IMR-90 (cell line): ENCODE measurements around the gene MALAT1. TPM values are rescaled to one million over a fixed set of nuclear protein-coding genes. Genes with fewer than 3 reads are reported as not detected.
A peak's percentile ranks its signal among the peaks of the same experiment; 100 is the strongest.

Experiments
- ATAC-seq: fragments of 200-7000 bp; cut with Tn5 transposase; 2 replicates; pipeline ENCODE4 v1.9.1; 2020; ENCODE audit warnings: low read depth, mild to moderate bottlenecking, moderate library complexity
- BruUV-seq: library from RNA; stranded (reverse); fragments of 400-500 nt; replicated peaks from 2 replicates; lab custom pipeline; 2021; lab: Mats Ljungman, UMichigan
- CTCF ChIA-PET: fragments of 300-600 bp; formaldehyde crosslinking; extraction: SDS; loops from one replicate; lab custom pipeline; 2021; ENCODE audit warnings: antibody characterized with exemption; lab: Yijun Ruan, JAX
- POLR2A ChIA-PET: fragments of 300-600 bp; sonication (Branson Sonifier 250); formaldehyde crosslinking; loops from one replicate; lab custom pipeline; 2022; ENCODE audit warnings: antibody characterized with exemption; ENCODE audit not compliant: unreplicated experiment; lab: Charles Lee
- DNase-seq: peaks from one replicate; pipeline ENCODE4 v3.0.0; 2013
- H2AFZ ChIP-seq: replicated peaks from 2 replicates; pipeline ENCODE3; 2013; ENCODE audit warnings: low read length, mild to moderate bottlenecking; ENCODE audit not compliant: poor library complexity
- H2AK5ac ChIP-seq: 2 replicates; pipeline ENCODE4 v1.6.1; 2013; ENCODE audit warnings: low read depth, low read length, inconsistent platforms
- H2AK9ac ChIP-seq: replicated peaks from 2 replicates; pipeline ENCODE3; 2013; ENCODE audit warnings: mild to moderate bottlenecking, low read depth, low read length, moderate library complexity; ENCODE audit not compliant: poor library complexity
- H2BK120ac ChIP-seq: 2 replicates; pipeline ENCODE4 v1.6.1; 2013; ENCODE audit warnings: low read depth, low read length, inconsistent platforms
- H2BK15ac ChIP-seq: 3 replicates; pipeline ENCODE4 v1.6.1; 2013; ENCODE audit warnings: low read depth, low read length, inconsistent platforms
- H2BK20ac ChIP-seq: 2 replicates; pipeline ENCODE4 v1.6.1; 2013; ENCODE audit warnings: low read depth, mild to moderate bottlenecking, inconsistent platforms, low read length, moderate library complexity
- H2BK5ac ChIP-seq: 2 replicates; pipeline ENCODE4 v1.6.1; 2013; ENCODE audit warnings: mild to moderate bottlenecking, low read depth, low read length, inconsistent platforms; ENCODE audit not compliant: poor library complexity, severe bottlenecking
- H3K14ac ChIP-seq: replicated peaks from 2 replicates; pipeline ENCODE4 v1.6.1; 2013; ENCODE audit warnings: low read depth, low read length, inconsistent platforms
- H3K18ac ChIP-seq: 2 replicates; pipeline ENCODE4 v1.6.1; 2013; ENCODE audit warnings: low read depth, low read length, control low read depth
- H3K23ac ChIP-seq: 2 replicates; pipeline ENCODE4 v1.6.1; 2013; ENCODE audit warnings: low read depth, low read length, inconsistent platforms
- H3K27ac ChIP-seq: 2 replicates; pipeline ENCODE4 v1.5.1; 2013; ENCODE audit warnings: mild to moderate bottlenecking, control low read depth, low read length; ENCODE audit not compliant: insufficient read depth
- H3K27me3 ChIP-seq: 2 replicates; pipeline ENCODE4 v1.6.1; 2013; ENCODE audit warnings: low read length; ENCODE audit not compliant: control insufficient read depth, insufficient read depth
- H3K36me3 ChIP-seq: 2 replicates; pipeline ENCODE4 v1.6.1; 2013; ENCODE audit warnings: low read length, mixed read lengths; ENCODE audit not compliant: control insufficient read depth, insufficient read depth
- H3K4ac ChIP-seq: 2 replicates; pipeline ENCODE4 v1.6.1; 2013; ENCODE audit warnings: low read depth, low read length, inconsistent platforms
- H3K4me1 ChIP-seq: 2 replicates; pipeline ENCODE4 v1.6.1; 2013; ENCODE audit warnings: low read length, mixed read lengths; ENCODE audit not compliant: control insufficient read depth, insufficient read depth
- H3K4me2 ChIP-seq: 2 replicates; pipeline ENCODE4 v1.6.1; 2013; ENCODE audit warnings: low read depth, mild to moderate bottlenecking, control low read depth, low read length, moderate library complexity
- H3K4me3 ChIP-seq: 2 replicates; pipeline ENCODE4 v1.5.1; 2013; ENCODE audit warnings: low read depth, mild to moderate bottlenecking, control low read depth, low read length, moderate library complexity; ENCODE audit not compliant: insufficient read depth
- H3K56ac ChIP-seq: 2 replicates; pipeline ENCODE4 v1.6.1; 2013; ENCODE audit warnings: low read length, inconsistent platforms; ENCODE audit not compliant: insufficient read depth; ENCODE audit errors: extremely low read depth
- H3K79me1 ChIP-seq, 2 experiments: 2 replicates each; pipeline ENCODE4 v1.6.1; 2013; ENCODE audit warnings: low read length in 2 of 2, inconsistent platforms in 1 of 2, low read depth in 1 of 2
- H3K9ac ChIP-seq: 2 replicates; pipeline ENCODE4 v1.6.1; 2013; ENCODE audit warnings: low read depth, low read length, control low read depth
- H3K9me1 ChIP-seq: 2 replicates; pipeline ENCODE4 v1.6.1; 2013; ENCODE audit warnings: low read length, inconsistent platforms; ENCODE audit not compliant: insufficient read depth
- H3K9me3 ChIP-seq: 2 replicates; pipeline ENCODE4 v1.6.1; 2013; ENCODE audit warnings: low read length; ENCODE audit not compliant: control insufficient read depth, insufficient read depth
- H4K20me1 ChIP-seq: 2 replicates; pipeline ENCODE4 v1.6.1; 2013; ENCODE audit warnings: low read length, inconsistent platforms; ENCODE audit not compliant: insufficient read depth
- H4K5ac ChIP-seq: 2 replicates; pipeline ENCODE4 v1.6.1; 2013; ENCODE audit warnings: mild to moderate bottlenecking, low read depth, low read length, control low read depth
- H4K8ac ChIP-seq, 2 experiments: 2 replicates each; pipeline ENCODE4 v1.6.1; 2013; ENCODE audit warnings: low read depth in 2 of 2, low read length in 2 of 2, control low read depth in 1 of 2, inconsistent platforms in 1 of 2
- H4K91ac ChIP-seq: 2 replicates; pipeline ENCODE4 v1.6.1; 2013; ENCODE audit warnings: low read depth, low read length, inconsistent platforms; ENCODE audit not compliant: insufficient read depth
- CEBPB ChIP-seq: IDR thresholded peaks from 2 replicates; pipeline ENCODE4 v1.6.1; 2012; ENCODE audit warnings: low read depth, low read length, improper control_type of control experiment
- POLR2A ChIP-seq: IDR thresholded peaks from 2 replicates; pipeline ENCODE4 v1.6.1; 2012; ENCODE audit warnings: mild to moderate bottlenecking, low read depth, low read length
- RAD21 ChIP-seq: IDR thresholded peaks from 2 replicates; pipeline ENCODE4 v1.6.1; 2012; ENCODE audit warnings: low read length, improper control_type of control experiment
- SMC3 ChIP-seq: fragments of 150-350 bp; IDR thresholded peaks from 2 replicates; pipeline ENCODE4 v1.6.1; 2016; ENCODE audit warnings: low read depth, mild to moderate bottlenecking, antibody characterized with exemption, low read length, moderate library complexity
- WGBS, 2 experiments: methylation state at CpG; one replicate each; pipeline versions ENCODE4 v1.1.5 to v1.1.7; 2013; ENCODE audit warnings: missing lambda C conversion rate in 2 of 2; ENCODE audit not compliant: insufficient read length in 1 of 2; ENCODE audit errors: extremely low coverage in 2 of 2; 5-methylcytosine and 5-hydroxymethylcytosine counted together
- dilution Hi-C: fragments of 300-500 bp; cut with HindIII; formaldehyde crosslinking; loops from one replicate; pipeline ENCODE4 v1.14.3; 2018; ENCODE audit warnings: low sequenced_read_pairs; ENCODE audit not compliant: unreplicated experiment
- in situ Hi-C: fragments of 300-500 bp; cut with MboI; formaldehyde crosslinking; loops from 3 replicates; pipeline ENCODE4 v1.14.3; 2019; ENCODE audit warnings: low sequenced_read_pairs, inconsistent platforms, mixed read lengths
- intact Hi-C: fragments of 100-400 bp; cut with micrococcal nuclease; formaldehyde crosslinking; loops from 2 replicates; pipeline ENCODE4 v1.10.0; 2022
- polyA plus RNA-seq, 3 experiments: library from polyadenylated mRNA; depleted of rRNA; stranded (reverse); fragments of >200 nt; gene quantifications; 2 replicates each; pipeline ENCODE4 v1.2.3, GENCODE V29; 2012; ENCODE audit warnings: low replicate concordance in 1 of 3
- total RNA-seq: library from RNA; depleted of rRNA; stranded (reverse); fragments of >200 nt; gene quantifications from 2 replicates; pipeline ENCODE4 v1.2.3, GENCODE V29; 2012
- TF ChIP-seq, protein P1 (sequence below): conservative IDR thresholded peaks from 2 replicates; pipeline ENCODE4 v1.5.1; 2012; ENCODE audit warnings: mild to moderate bottlenecking, low read depth, low read length, improper control_type of control experiment
- TF ChIP-seq, protein P2 (sequence below): fragments of 150-350 bp; IDR thresholded peaks from 2 replicates; pipeline ENCODE4 v1.6.1; 2017; ENCODE audit warnings: mild to moderate bottlenecking, antibody characterized with exemption, low read length, low read depth

MALAT1 gene
- total and polyA plus RNA-seq, 2 of the 4 experiments (the other 2 are of a cell fraction): 636 to 3,569 TPM

DNA sequence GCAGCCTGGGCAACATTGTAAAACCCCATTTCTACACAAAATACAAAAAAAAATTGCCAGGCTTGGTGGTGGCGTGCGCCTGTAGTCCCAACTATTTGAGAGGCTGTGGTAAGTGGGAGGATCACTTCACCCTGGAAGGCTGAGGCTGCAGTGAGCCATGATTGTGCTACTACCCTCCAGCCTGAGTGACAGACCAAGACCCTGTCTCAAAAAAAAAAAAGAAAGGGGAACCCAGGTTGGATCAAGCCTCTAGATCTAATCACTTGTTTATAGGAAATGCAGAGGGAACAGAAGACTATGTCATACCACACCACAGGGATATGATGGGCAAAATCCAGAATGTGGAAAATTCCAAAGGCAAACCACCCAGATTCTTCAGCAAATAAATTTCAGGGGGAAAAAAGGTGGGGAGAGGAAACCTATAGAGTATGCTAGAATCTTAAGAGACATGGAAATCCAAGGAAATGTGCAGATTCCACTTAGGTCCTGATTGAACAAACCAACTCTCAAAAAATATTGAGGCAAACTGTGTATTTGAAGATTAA lies 16.5 kb upstream of the MALAT1 start:
- Histone ChIP-seq H3K27ac (peak overlapping the region; percentile 68), H3K9me3 (no peaks in the 10 kb centered on the region), H3K23ac (peak overlapping the region; percentile 82; the same call in 1 of the 2 replicates), H4K91ac (peak overlapping the region; percentile 50), H3K4me3 (no peak overlapping the region), H3K18ac (peak overlapping the region; percentile 42; the same call in 1 of the 2 replicates), H3K4me2 (no peak overlapping the region), H3K56ac (no peak overlapping the region; the same call in 1 of the 2 replicates), H2AFZ (no peak overlapping the region), H2BK5ac (peak overlapping the region; percentile 42), H3K36me3 (no peaks in the 10 kb centered on the region), H4K20me1 (no peaks in the 10 kb centered on the region), H3K4ac (peak overlapping the region; percentile 67), H4K5ac (peak overlapping the region; percentile 66), H2BK20ac (peak overlapping the region; percentile 77), H3K27me3 (no peaks in the 10 kb centered on the region), H3K9ac (peak overlapping the region; percentile 4; the same call in 1 of the 2 replicates), H2AK9ac (peak overlapping the region; percentile 71), H2BK120ac (peak overlapping the region; percentile 80; the same call in 1 of the 2 replicates), H2BK15ac (peak overlapping the region; percentile 69; the same call in 1 of the 3 replicates), H3K4me1 (peaks cover 25% of the 10 kb centered on the region), H3K9me1 (peaks cover 9% of the 10 kb centered on the region), H4K8ac (peak overlapping the region; percentile 38 to 75; a peak in 2 of 4 replicates), H3K14ac (peak overlapping the region; percentile 71; the same call in 1 of the 2 replicates), H2AK5ac (peak overlapping the region; percentile 95), H3K79me1 (peaks cover 10 to 61% of the 10 kb centered on the region in 2 experiments; a peak in 3 of 4 replicates)
- in situ Hi-C loops: no loop called here
- no CpG with 5 or more reads among the region's 2 CpGs for WGBS, 2 experiments
- DNase-seq: no peak
- ATAC-seq: no peak
- ChIA-PET POLR2A (interaction anchor here (0.7 to 7.2 kb wide), 2 partner anchors 20 to 57 kb away, joined by 3 to 494 read pairs; partner anchors contain the start of gene MALAT1), CTCF (no interaction called here)
- intact Hi-C loops: no loop called here
- TF ChIP-seq RAD21: no peak
- no peak for TF ChIP-seq CEBPB
- no peak for TF ChIP-seq SMC3
- TF ChIP-seq, protein P1, sequence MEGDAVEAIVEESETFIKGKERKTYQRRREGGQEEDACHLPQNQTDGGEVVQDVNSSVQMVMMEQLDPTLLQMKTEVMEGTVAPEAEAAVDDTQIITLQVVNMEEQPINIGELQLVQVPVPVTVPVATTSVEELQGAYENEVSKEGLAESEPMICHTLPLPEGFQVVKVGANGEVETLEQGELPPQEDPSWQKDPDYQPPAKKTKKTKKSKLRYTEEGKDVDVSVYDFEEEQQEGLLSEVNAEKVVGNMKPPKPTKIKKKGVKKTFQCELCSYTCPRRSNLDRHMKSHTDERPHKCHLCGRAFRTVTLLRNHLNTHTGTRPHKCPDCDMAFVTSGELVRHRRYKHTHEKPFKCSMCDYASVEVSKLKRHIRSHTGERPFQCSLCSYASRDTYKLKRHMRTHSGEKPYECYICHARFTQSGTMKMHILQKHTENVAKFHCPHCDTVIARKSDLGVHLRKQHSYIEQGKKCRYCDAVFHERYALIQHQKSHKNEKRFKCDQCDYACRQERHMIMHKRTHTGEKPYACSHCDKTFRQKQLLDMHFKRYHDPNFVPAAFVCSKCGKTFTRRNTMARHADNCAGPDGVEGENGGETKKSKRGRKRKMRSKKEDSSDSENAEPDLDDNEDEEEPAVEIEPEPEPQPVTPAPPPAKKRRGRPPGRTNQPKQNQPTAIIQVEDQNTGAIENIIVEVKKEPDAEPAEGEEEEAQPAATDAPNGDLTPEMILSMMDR: no peak
- TF ChIP-seq POLR2A: no peak
- TF ChIP-seq, protein P2, sequence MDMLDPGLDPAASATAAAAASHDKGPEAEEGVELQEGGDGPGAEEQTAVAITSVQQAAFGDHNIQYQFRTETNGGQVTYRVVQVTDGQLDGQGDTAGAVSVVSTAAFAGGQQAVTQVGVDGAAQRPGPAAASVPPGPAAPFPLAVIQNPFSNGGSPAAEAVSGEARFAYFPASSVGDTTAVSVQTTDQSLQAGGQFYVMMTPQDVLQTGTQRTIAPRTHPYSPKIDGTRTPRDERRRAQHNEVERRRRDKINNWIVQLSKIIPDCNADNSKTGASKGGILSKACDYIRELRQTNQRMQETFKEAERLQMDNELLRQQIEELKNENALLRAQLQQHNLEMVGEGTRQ: no peak
- BruUV-seq: no TSS peak
- dilution Hi-C loops: no loop called here
